H1 (cell line): ENCODE data around the gene IGLL5. TPM values are rescaled to one million over a fixed set of nuclear protein-coding genes. Genes with fewer than 3 reads are reported as not detected.

Experiments used
- CTCF ChIA-PET: fragments of 300-600 bp; sonication (Branson Sonifier 250); formaldehyde crosslinking; loops from one replicate; lab custom pipeline; 2021; ENCODE audit not compliant: partially characterized antibody; lab: Charles Lee
- POLR2A ChIA-PET: fragments of 300-600 bp; sonication (Branson Sonifier 250); formaldehyde crosslinking; loops from one replicate; lab custom pipeline; 2021; ENCODE audit warnings: inconsistent platforms; ENCODE audit not compliant: partially characterized antibody; lab: Charles Lee
- DNase-seq, 2 experiments: peaks; one replicate each; pipeline versions ENCODE4 v3.0.0 to v3.0.0-alpha.2; 2010 to 2022; ENCODE audit warnings: low spot score in 2 of 2, low read depth in 1 of 2, mixed read lengths in 1 of 2
- FAIRE-seq: peaks from 2 replicates; lab custom pipeline; 2011; peaks lifted over from hg19 to GRCh38; lab: Jason Lieb, UNC
- H2AFZ ChIP-seq: 2 replicates; pipeline ENCODE4 v1.8.1; 2012; ENCODE audit warnings: low read length, inconsistent platforms
- H2AK5ac ChIP-seq: 2 replicates; pipeline ENCODE4 v1.6.1; 2013; ENCODE audit warnings: low read depth, low read length
- H2BK120ac ChIP-seq: replicated peaks from 2 replicates; pipeline ENCODE3; 2013; ENCODE audit warnings: low read depth, low read length, inconsistent platforms
- H2BK12ac ChIP-seq: 2 replicates; pipeline ENCODE4 v1.6.1; 2013; ENCODE audit warnings: low read depth, low read length
- H2BK15ac ChIP-seq: 2 replicates; pipeline ENCODE4 v1.6.1; 2013; ENCODE audit warnings: low read length
- H2BK20ac ChIP-seq: 2 replicates; pipeline ENCODE4 v1.6.1; 2013; ENCODE audit warnings: low read length
- H2BK5ac ChIP-seq: 2 replicates; pipeline ENCODE4 v1.6.1; 2013; ENCODE audit warnings: low read depth, low read length
- H3K14ac ChIP-seq: 2 replicates; pipeline ENCODE4 v1.6.1; 2013; ENCODE audit warnings: inconsistent platforms; ENCODE audit not compliant: insufficient read length
- H3K18ac ChIP-seq: 2 replicates; pipeline ENCODE4 v1.6.1; 2013; ENCODE audit warnings: low read length; ENCODE audit errors: extremely low read depth
- H3K23ac ChIP-seq: 2 replicates; pipeline ENCODE4 v1.6.1; 2013; ENCODE audit warnings: inconsistent platforms; ENCODE audit not compliant: insufficient read length
- H3K23me2 ChIP-seq: 2 replicates; pipeline ENCODE4 v1.6.1; 2013; ENCODE audit warnings: low read depth, low read length
- H3K27ac ChIP-seq: 2 replicates; pipeline ENCODE4 v1.6.1; 2011; ENCODE audit warnings: low read depth, low read length, inconsistent platforms
- H3K27me3 ChIP-seq, 4 experiments: replicated peaks in 1 of 4; 1 replicate in 1 of 4; 2 replicates in 3 of 4; pipeline versions ENCODE4 v1.6.1 to v1.8.1; 2011 to 2013; ENCODE audit warnings: low read length in 3 of 4, mild to moderate bottlenecking in 3 of 4, inconsistent platforms in 2 of 4, mixed read lengths in 2 of 4, moderate library complexity in 1 of 4; ENCODE audit not compliant: control insufficient read depth in 3 of 4, insufficient read depth in 3 of 4; ENCODE audit errors: extremely low read depth in 1 of 4
- H3K36me3 ChIP-seq, 4 experiments: 2 replicates each; pipeline versions ENCODE4 v1.6.1 to v1.8.1; 2011 to 2013; ENCODE audit warnings: mild to moderate bottlenecking in 4 of 4, low read length in 3 of 4, moderate library complexity in 2 of 4, control low read depth in 1 of 4, inconsistent platforms in 1 of 4; ENCODE audit not compliant: insufficient read depth in 4 of 4, control insufficient read depth in 2 of 4
- H3K4ac ChIP-seq: replicated peaks from 2 replicates; pipeline ENCODE3; 2013; ENCODE audit warnings: low read length, low read depth, mixed read lengths, inconsistent platforms; ENCODE audit not compliant: insufficient read length
- H3K4me1 ChIP-seq, 4 experiments: replicated peaks in 1 of 4; 1 replicate in 1 of 4; 2 replicates in 3 of 4; pipeline versions ENCODE4 v1.6.1 to v1.8.1; 2011 to 2013; ENCODE audit warnings: low read length in 3 of 4, inconsistent platforms in 2 of 4, mixed read lengths in 1 of 4; ENCODE audit not compliant: insufficient read depth in 4 of 4, control insufficient read depth in 3 of 4
- H3K4me2 ChIP-seq, 2 experiments: 2 replicates each; pipeline versions ENCODE4 v1.6.1 to v1.8.1; 2011 to 2013; ENCODE audit warnings: low read depth in 2 of 2, low read length in 2 of 2, control low read depth in 1 of 2, inconsistent platforms in 1 of 2, mild to moderate bottlenecking in 1 of 2; ENCODE audit not compliant: insufficient read depth in 1 of 2
- H3K4me3 ChIP-seq, 4 experiments: fragments of 200-600, 300-600 bp in 1 of 4; sonication (generic), shearing (Covaris generic), sonication (Bioruptor Twin) in 1 of 4; 2 replicates each; pipeline versions ENCODE4 v1.5.1 to v1.8.1; 2011 to 2016; ENCODE audit warnings: low read length in 4 of 4, low read depth in 3 of 4, control low read depth in 2 of 4, inconsistent platforms in 2 of 4, mild to moderate bottlenecking in 2 of 4, mixed read lengths in 1 of 4, moderate library complexity in 1 of 4; ENCODE audit not compliant: insufficient read depth in 2 of 4; ENCODE audit errors: extremely low read depth in 1 of 4
- H3K56ac ChIP-seq: replicated peaks from 2 replicates; pipeline ENCODE3; 2013; ENCODE audit warnings: low read depth, mild to moderate bottlenecking, mixed read lengths, low read length, inconsistent platforms; ENCODE audit not compliant: insufficient read length
- H3K79me1 ChIP-seq: 2 replicates; pipeline ENCODE4 v1.6.1; 2013; ENCODE audit warnings: low read depth, low read length, control low read depth
- H3K79me2 ChIP-seq, 2 experiments: 2 replicates each; pipeline versions ENCODE4 v1.6.1 to v1.8.1; 2012 to 2013; ENCODE audit warnings: low read length in 2 of 2, mild to moderate bottlenecking in 2 of 2, inconsistent platforms in 1 of 2; ENCODE audit not compliant: insufficient read depth in 2 of 2, control insufficient read depth in 1 of 2
- H3K9ac ChIP-seq, 4 experiments: replicated peaks in 1 of 4; 1 replicate in 1 of 4; 2 replicates in 3 of 4; pipeline versions ENCODE4 v1.6.1 to v1.8.1; 2011 to 2013; ENCODE audit warnings: low read depth in 3 of 4, low read length in 3 of 4, control low read depth in 2 of 4, mild to moderate bottlenecking in 2 of 4, moderate library complexity in 2 of 4, inconsistent platforms in 1 of 4; ENCODE audit errors: extremely low read depth in 1 of 4
- H3K9me3 ChIP-seq, 2 experiments: 2 replicates each; pipeline versions ENCODE4 v1.6.1 to v1.8.1; 2012 to 2013; ENCODE audit warnings: mild to moderate bottlenecking in 2 of 2, moderate library complexity in 2 of 2, control low read depth in 1 of 2, inconsistent platforms in 1 of 2, low read depth in 1 of 2, low read length in 1 of 2, mixed read lengths in 1 of 2; ENCODE audit not compliant: insufficient read depth in 2 of 2
- H4K20me1 ChIP-seq, 2 experiments: replicated peaks in 1 of 2; 2 replicates each; pipeline versions ENCODE3 to v1.8.1; 2011 to 2013; ENCODE audit warnings: inconsistent platforms in 2 of 2, low read length in 2 of 2, mild to moderate bottlenecking in 1 of 2; ENCODE audit not compliant: insufficient read depth in 2 of 2, control insufficient read depth in 1 of 2
- H4K5ac ChIP-seq: 2 replicates; pipeline ENCODE4 v1.6.1; 2013; ENCODE audit warnings: low read length, low read depth, mixed read lengths, inconsistent platforms; ENCODE audit not compliant: insufficient read length
- H4K8ac ChIP-seq: 2 replicates; pipeline ENCODE4 v1.8.0; 2013; ENCODE audit warnings: mild to moderate bottlenecking, moderate library complexity, low read length, inconsistent platforms; ENCODE audit not compliant: insufficient read depth; ENCODE audit errors: extremely low read depth
- H4K91ac ChIP-seq: replicated peaks from 2 replicates; pipeline ENCODE3; 2013; ENCODE audit warnings: low read length, mixed read lengths, inconsistent platforms; ENCODE audit not compliant: insufficient read length
- BACH1 ChIP-seq: IDR thresholded peaks from 2 replicates; pipeline ENCODE4 v1.6.1; 2012; ENCODE audit warnings: low read length, improper control_type of control experiment
- CTCF ChIP-seq, 3 experiments: IDR thresholded peaks; 1 replicate in 2 of 3; 2 replicates in 1 of 3; pipeline versions ENCODE4 v1.5.1 to v1.6.1; 2011; ENCODE audit warnings: low read length in 3 of 3, mild to moderate bottlenecking in 3 of 3, inconsistent platforms in 2 of 3, low read depth in 1 of 3, moderate library complexity in 1 of 3; ENCODE audit not compliant: insufficient read depth in 1 of 3; ENCODE audit errors: control extremely low read depth in 1 of 3
- E2F6 ChIP-seq: IDR thresholded peaks from 2 replicates; pipeline ENCODE4 v1.6.1; 2012; ENCODE audit warnings: inconsistent platforms
- KDM1A ChIP-seq: fragments of 200-600, 300-600 bp; sonication (generic); IDR thresholded peaks from 2 replicates; pipeline ENCODE4 v1.7.1; 2016; ENCODE audit warnings: mild to moderate bottlenecking, low read length, borderline replicate concordance
- KDM5A ChIP-seq: fragments of 200-600 bp; IDR thresholded peaks from 2 replicates; pipeline ENCODE4 v1.7.1; 2012; ENCODE audit warnings: mild to moderate bottlenecking, low read length, inconsistent platforms, mixed read lengths
- RFX5 ChIP-seq: IDR thresholded peaks from 2 replicates; pipeline ENCODE4 v1.6.1; 2011; ENCODE audit warnings: low read depth, low read length, improper control_type of control experiment, borderline replicate concordance
- WGBS, 2 experiments: shearing (Covaris generic) in 1 of 2; methylation state at CpG; one replicate each; pipeline versions ENCODE4 v1.1.6 to v1.1.7; 2013 to 2015; ENCODE audit warnings: low lambda C conversion rate in 2 of 2, mixed read lengths in 2 of 2, inconsistent platforms in 1 of 2, low coverage in 1 of 2, missing lambda C conversion rate in 1 of 2; ENCODE audit not compliant: insufficient replicate concordance in 2 of 2, insufficient coverage in 1 of 2, insufficient read length in 1 of 2; ENCODE audit errors: extremely low coverage in 1 of 2, missing lambda C conversion rate in 1 of 2; 5-methylcytosine and 5-hydroxymethylcytosine counted together
- polyA plus RNA-seq, 7 experiments: library from polyadenylated mRNA; depleted of rRNA in 3 of 7; stranded (reverse) in 5 of 7; unstranded in 2 of 7; fragments of >200 nt in 5 of 7; fragments of 200-250 nt in 2 of 7; gene quantifications; 1 replicate in 5 of 7; 2 replicates in 1 of 7; 4 replicates in 1 of 7; pipeline versions ENCODE4 v1.2.1 to v1.2.3, GENCODE V29; 2011 to 2013; ENCODE audit warnings: missing spikeins in 2 of 7, mixed read lengths in 2 of 7
- total RNA-seq: library from RNA; stranded (reverse); fragmentation: NEBNext Ultra II Directional; extraction: Animal tissue kit (Norgen Biotek cat#: 25700); gene quantifications from 2 replicates; pipeline ENCODE4 v1.2.1, GENCODE V29; 2021

Gene IGLL5
- total and polyA plus RNA-seq, 2 of the 8 experiments (the other 6 are each of a cell fraction or from before 2014, with no cell fraction given): not detected

- Histone ChIP-seq H2BK120ac (no peak overlapping the region), H4K20me1 (no peaks in the 10 kb centered on the region), H3K9me3 (peaks cover 13 to 46% of the 10 kb centered on the region in 2 experiments; a peak in 3 of 4 replicates), H3K4ac (no peak overlapping the region), H2BK20ac (no peak overlapping the region), H3K9ac (no peak overlapping the region), H3K36me3 (no peaks in the 10 kb centered on the region), H3K79me1 (no peaks in the 10 kb centered on the region), H3K27me3 (peaks cover 6 to 20% (median 11%) of the 10 kb centered on the region in 4 experiments), H3K27ac (no peak overlapping the region), H3K79me2 (no peaks in the 10 kb centered on the region), H2AFZ (no peak overlapping the region), H4K5ac (no peak overlapping the region), H3K18ac (no peak overlapping the region), H3K23me2 (no peaks in the 10 kb centered on the region), H2BK5ac (no peak overlapping the region), H4K8ac (no peak overlapping the region), H3K4me2 (no peak overlapping the region), H3K23ac (no peak overlapping the region), H4K91ac (no peak overlapping the region), H3K14ac (no peak overlapping the region), H2BK12ac (no peak overlapping the region), H3K4me1 (no peaks in the 10 kb centered on the region), H3K4me3 (no peak overlapping the region), H2AK5ac (no peak overlapping the region), H2BK15ac (no peak overlapping the region), H3K56ac (no peak overlapping the region)
- POLR2A ChIA-PET: no interaction called here
- no peak for TF ChIP-seq RFX5
- TF ChIP-seq KDM5A: no peak
- TF ChIP-seq BACH1: no peak
- TF ChIP-seq E2F6: no peak
- no peak for TF ChIP-seq CTCF (IDR thresholded peaks at IDR 0.05; ENCODE audit: control extremely low read depth in 1 of 3, insufficient read depth in 1 of 3, low read depth in 1 of 3, low read length in 3 of 3)
- no peak for TF ChIP-seq KDM1A
- CTCF ChIA-PET: no interaction called here
- DNase-seq (no peak), FAIRE-seq (no peak)
- 78% methylated on average over 11 of the region's 11 CpGs; no CpG with 5 or more reads in 1 of the 2 experiments for WGBS, 2 experiments
Observed at GRCh38 chr22:22878801-22879674, 8.6 kb upstream of the IGLL5 start.
